ENCODE results near the gene OR2G3.

Gene OR2G3

GRCh38 chr1:247605286-247605685 is at the start of gene OR2G3:
Gene OR2G3 (plus strand): TSS chr1:247605586. CDS start chr1:247605586, 0 bp downstream.
- no peak for DNase-seq

- no peak for DNase-seq
Observed at GRCh38 chr1:247557926-247558674, 47.3 kb upstream of the OR2G3 start.

- no peak for DNase-seq
Observed at GRCh38 chr1:247561711-247562110, 43.7 kb upstream of the OR2G3 start.

- no peak for DNase-seq
Observed at GRCh38 chr1:247562198-247562597, 43.2 kb upstream of the OR2G3 start.

- DNase-seq, result no peak
Observed at GRCh38 chr1:247574236-247574635, 31.1 kb upstream of the OR2G3 start.

- no peak for DNase-seq
Observed at GRCh38 chr1:247574664-247575063, 30.7 kb upstream of the OR2G3 start.

- DNase-seq, result no peak
Observed at GRCh38 chr1:247576514-247576913, 28.9 kb upstream of the OR2G3 start.

GRCh38 chr1:247578946-247579460 is 26.4 kb upstream of the OR2G3 start:
- no peak for DNase-seq

GRCh38 chr1:247588060-247588459 is 17.3 kb upstream of the OR2G3 start, which contains the start of gene OR2G2:
Gene OR2G2 (plus strand): TSS chr1:247588360. CDS start chr1:247588360, 0 bp downstream.
- no peak for DNase-seq

- DNase-seq, result no peak
Observed at GRCh38 chr1:247613405-247613804, 8.0 kb downstream of the OR2G3 start.

- no peak for DNase-seq
Observed at GRCh38 chr1:247614625-247615024, 9.2 kb downstream of the OR2G3 start.

GRCh38 chr1:247627951-247628350 is 22.6 kb downstream of the OR2G3 start:
- DNase-seq, result no peak

- DNase-seq, result no peak
Observed at GRCh38 chr1:247638011-247638410, 32.6 kb downstream of the OR2G3 start.

GRCh38 chr1:247638781-247639180 is 33.4 kb downstream of the OR2G3 start:
- DNase-seq, result no peak

GRCh38 chr1:247639381-247639981 is 34.1 kb downstream of the OR2G3 start:
- no peak for DNase-seq

- no peak for DNase-seq
Observed at GRCh38 chr1:247642742-247643141, 37.4 kb downstream of the OR2G3 start.

- no peak for DNase-seq
Observed at GRCh38 chr1:247646867-247647266, 41.5 kb downstream of the OR2G3 start.

GRCh38 chr1:247647864-247648263 is 42.5 kb downstream of the OR2G3 start:
- DNase-seq, result peak; percentile 5

- DNase-seq, result no peak
Observed at GRCh38 chr1:247653040-247653439, 47.7 kb downstream of the OR2G3 start.
